Neural progenitor cell (in vitro differentiated cells): ENCODE data around the gene GTF2IRD1.
"Not testable (repeated sequence)": the region's sequence is repeated elsewhere in the genome, so short reads cannot be mapped to it uniquely, and the experiment has no call there.

ENCODE experiments used
- EZH2 ChIP-seq: fragments of 200-600 bp; sonication (generic); IDR thresholded peaks from 2 replicates; pipeline ENCODE4 v1.6.1; 2017; ENCODE audit warnings: antibody characterized with exemption, mild to moderate bottlenecking, moderate library complexity
- TF ChIP-seq, protein P1 (sequence below): fragments of 200-600 bp; sonication (generic); IDR thresholded peaks from 2 replicates; pipeline ENCODE4 v1.5.1; 2017; ENCODE audit warnings: antibody characterized with exemption, mild to moderate bottlenecking

DNA sequence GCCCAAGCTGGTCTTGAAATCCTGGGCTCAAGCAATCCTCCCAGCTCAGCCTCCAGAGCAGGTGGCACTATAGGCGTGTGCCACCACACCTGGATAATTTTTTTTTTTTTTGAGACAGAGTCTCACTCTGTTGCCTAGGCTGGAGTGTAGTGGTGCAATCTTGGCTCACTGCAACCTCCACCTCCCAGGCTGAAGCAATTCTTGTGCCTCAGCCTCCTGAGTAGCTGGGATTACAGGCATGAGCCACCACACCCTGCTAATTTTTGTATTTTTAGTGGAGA is 16.5 kb upstream of the GTF2IRD1 start:
- TF ChIP-seq, protein P1, sequence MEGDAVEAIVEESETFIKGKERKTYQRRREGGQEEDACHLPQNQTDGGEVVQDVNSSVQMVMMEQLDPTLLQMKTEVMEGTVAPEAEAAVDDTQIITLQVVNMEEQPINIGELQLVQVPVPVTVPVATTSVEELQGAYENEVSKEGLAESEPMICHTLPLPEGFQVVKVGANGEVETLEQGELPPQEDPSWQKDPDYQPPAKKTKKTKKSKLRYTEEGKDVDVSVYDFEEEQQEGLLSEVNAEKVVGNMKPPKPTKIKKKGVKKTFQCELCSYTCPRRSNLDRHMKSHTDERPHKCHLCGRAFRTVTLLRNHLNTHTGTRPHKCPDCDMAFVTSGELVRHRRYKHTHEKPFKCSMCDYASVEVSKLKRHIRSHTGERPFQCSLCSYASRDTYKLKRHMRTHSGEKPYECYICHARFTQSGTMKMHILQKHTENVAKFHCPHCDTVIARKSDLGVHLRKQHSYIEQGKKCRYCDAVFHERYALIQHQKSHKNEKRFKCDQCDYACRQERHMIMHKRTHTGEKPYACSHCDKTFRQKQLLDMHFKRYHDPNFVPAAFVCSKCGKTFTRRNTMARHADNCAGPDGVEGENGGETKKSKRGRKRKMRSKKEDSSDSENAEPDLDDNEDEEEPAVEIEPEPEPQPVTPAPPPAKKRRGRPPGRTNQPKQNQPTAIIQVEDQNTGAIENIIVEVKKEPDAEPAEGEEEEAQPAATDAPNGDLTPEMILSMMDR, result not testable (repeated sequence)
- not testable (repeated sequence) for TF ChIP-seq EZH2
